ENCODE measurements around the gene ATP8B4. TPM values are rescaled to one million over a fixed set of nuclear protein-coding genes. Genes with fewer than 3 reads are reported as not detected.

Gene ATP8B4
- polyA plus RNA-seq, 1 donor (not counting 4 experiments of a cell fraction or from before 2014, with no cell fraction given), result 0.05 TPM

GRCh38 chr15:49898097-49898496, 220.9 kb downstream of the ATP8B4 start:
- no peak overlapping the region for H3K4me3 ChIP-seq (ENCODE audit: control insufficient read depth in 2 of 3, extremely low read depth in 1 of 3, insufficient read depth in 2 of 3, low read depth in 1 of 3, low read length in 3 of 3)
- no peak overlapping the region for H3K9ac ChIP-seq (ENCODE audit: control insufficient read depth, extremely low read depth, insufficient read depth, low read length)
- DNase-seq (ENCODE audit: low read depth, low spot score) (no peak), FAIRE-seq (no peak)
- no peaks in the 10 kb centered on the region for H3K4me1 ChIP-seq (ENCODE audit: control insufficient read depth, extremely low read depth, insufficient read depth, low read length)
- H4K20me1 ChIP-seq (ENCODE audit: control insufficient read depth, extremely low read depth, insufficient read depth, low read length), result no peaks in the 10 kb centered on the region
- no peaks in the 10 kb centered on the region for H3K9me1 ChIP-seq (ENCODE audit: control insufficient read depth, extremely low read depth, insufficient read depth, low read length)
- H3K79me2 ChIP-seq (ENCODE audit: control insufficient read depth, insufficient read depth, low read length), result no peaks in the 10 kb centered on the region
- no peaks in the 10 kb centered on the region for H3K9me3 ChIP-seq (ENCODE audit: control insufficient read depth, low read depth, low read length)
- dilution Hi-C loops (cut with MboI; ENCODE audit: extremely low pct_ligation_motif_present, low sequenced_read_pairs), result no loop called here
- H2AFZ ChIP-seq (ENCODE audit: control insufficient read depth, low read length), result no peak overlapping the region
- no peaks in the 10 kb centered on the region for H3K27me3 ChIP-seq (ENCODE audit: control insufficient read depth, extremely low read depth, insufficient read depth, low read length)
- no peak overlapping the region for H3K27ac ChIP-seq (ENCODE audit: control insufficient read depth, insufficient read depth, low read length)
- no peak overlapping the region for H3K4me2 ChIP-seq (ENCODE audit: control insufficient read depth, extremely low read depth, insufficient read depth, low read depth, low read length)
- TF ChIP-seq CTCF (optimal IDR thresholded peaks at IDR 0.05 in 1 of 3, IDR thresholded peaks at IDR 0.05 in 1 of 3, conservative IDR thresholded peaks at IDR 0.05 in 1 of 3; ENCODE audit: extremely low read depth in 1 of 3, insufficient read depth in 2 of 3, low read length in 3 of 3) (no peak), EZH2 (IDR thresholded peaks at IDR 0.05; ENCODE audit: low read length) (no peak)
- no peaks in the 10 kb centered on the region for H3K36me3 ChIP-seq (ENCODE audit: control insufficient read depth in 2 of 2, extremely low read depth in 1 of 2, insufficient read depth in 2 of 2, low read length in 2 of 2)

GRCh38 chr15:49895347-49896223, 223.4 kb downstream of the ATP8B4 start:
- no peak overlapping the region for H2AFZ ChIP-seq (ENCODE audit: control insufficient read depth, low read length)
- dilution Hi-C loops (cut with MboI; ENCODE audit: extremely low pct_ligation_motif_present, low sequenced_read_pairs), result no loop called here
- FAIRE-seq (no peak), DNase-seq (ENCODE audit: low read depth, low spot score) (no peak)
- H3K27me3 ChIP-seq (ENCODE audit: control insufficient read depth, extremely low read depth, insufficient read depth, low read length), result no peaks in the 10 kb centered on the region
- no peak overlapping the region for H3K9ac ChIP-seq (ENCODE audit: control insufficient read depth, extremely low read depth, insufficient read depth, low read length)
- no peaks in the 10 kb centered on the region for H3K9me1 ChIP-seq (ENCODE audit: control insufficient read depth, extremely low read depth, insufficient read depth, low read length)
- no peaks in the 10 kb centered on the region for H3K4me1 ChIP-seq (ENCODE audit: control insufficient read depth, extremely low read depth, insufficient read depth, low read length)
- no peaks in the 10 kb centered on the region for H3K36me3 ChIP-seq (ENCODE audit: control insufficient read depth in 2 of 2, extremely low read depth in 1 of 2, insufficient read depth in 2 of 2, low read length in 2 of 2)
- no peaks in the 10 kb centered on the region for H3K79me2 ChIP-seq (ENCODE audit: control insufficient read depth, insufficient read depth, low read length)
- H3K9me3 ChIP-seq (ENCODE audit: control insufficient read depth, low read depth, low read length), result no peaks in the 10 kb centered on the region
- no peaks in the 10 kb centered on the region for H4K20me1 ChIP-seq (ENCODE audit: control insufficient read depth, extremely low read depth, insufficient read depth, low read length)
- no peak overlapping the region for H3K4me3 ChIP-seq (ENCODE audit: control insufficient read depth in 2 of 3, extremely low read depth in 1 of 3, insufficient read depth in 2 of 3, low read depth in 1 of 3, low read length in 3 of 3)
- TF ChIP-seq CTCF (optimal IDR thresholded peaks at IDR 0.05 in 1 of 3, IDR thresholded peaks at IDR 0.05 in 1 of 3, conservative IDR thresholded peaks at IDR 0.05 in 1 of 3; ENCODE audit: extremely low read depth in 1 of 3, insufficient read depth in 2 of 3, low read length in 3 of 3) (no peak), EZH2 (IDR thresholded peaks at IDR 0.05; ENCODE audit: low read length) (no peak)
- no peak overlapping the region for H3K27ac ChIP-seq (ENCODE audit: control insufficient read depth, insufficient read depth, low read length)
- no peak overlapping the region for H3K4me2 ChIP-seq (ENCODE audit: control insufficient read depth, extremely low read depth, insufficient read depth, low read depth, low read length)
